Measurements from ENCODE around the gene NPL. TPM values are rescaled to one million over a fixed set of nuclear protein-coding genes. Genes with fewer than 3 reads are reported as not detected.
A peak's percentile ranks its signal among the peaks of the same experiment; 100 is the strongest.

NPL gene
- total RNA-seq, 3 donors from 2014 or later, result 8.2 to 20.6 (median 19.3) TPM

DNA sequence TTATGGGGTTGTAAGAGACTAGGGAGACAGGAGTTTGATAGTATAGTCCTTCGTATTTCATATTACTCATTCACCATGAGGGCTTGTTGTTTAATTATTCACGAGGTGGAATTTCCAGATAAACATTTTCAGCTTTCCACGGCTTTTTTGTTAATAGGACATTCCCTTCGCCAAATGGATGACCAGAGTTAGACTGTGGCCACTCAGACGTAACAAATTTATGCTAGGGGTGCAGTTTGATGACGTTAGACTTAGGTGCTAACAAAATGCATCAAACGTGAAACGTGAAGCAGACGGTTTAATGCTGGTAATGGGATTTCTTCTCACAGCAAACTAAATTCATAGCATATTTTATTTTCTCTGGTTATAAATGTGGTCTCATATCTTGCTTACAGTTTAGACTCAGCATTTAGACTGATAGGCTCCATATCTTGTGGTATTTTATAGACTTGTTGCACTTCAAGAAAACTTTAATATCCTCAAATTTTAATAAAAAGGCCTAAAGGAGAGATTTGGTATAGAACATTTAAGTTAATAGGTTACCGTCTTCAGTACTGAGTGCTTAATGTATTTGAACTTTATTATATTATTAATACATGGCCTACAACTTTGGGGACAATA is 51.9 kb downstream of the NPL start:
- Histone ChIP-seq H3K27ac (no peak overlapping the region), H3K9me3 (no peaks in the 10 kb centered on the region), H3K4me1 (no peaks in the 10 kb centered on the region), H3K27me3 (no peaks in the 10 kb centered on the region), H3K36me3 (no peaks in the 10 kb centered on the region), H3K4me3 (peak overlapping the region in 2 of 3 donors; percentile 79 to 86)
- no peak for DNase-seq (ENCODE audit: low spot score in 2 of 2)
- TF ChIP-seq POLR2AphosphoS5 (IDR thresholded peaks at IDR 0.05) (no peak), POLR2A (IDR thresholded peaks at IDR 0.05) (no peak)
- TF ChIP-seq, protein P1, sequence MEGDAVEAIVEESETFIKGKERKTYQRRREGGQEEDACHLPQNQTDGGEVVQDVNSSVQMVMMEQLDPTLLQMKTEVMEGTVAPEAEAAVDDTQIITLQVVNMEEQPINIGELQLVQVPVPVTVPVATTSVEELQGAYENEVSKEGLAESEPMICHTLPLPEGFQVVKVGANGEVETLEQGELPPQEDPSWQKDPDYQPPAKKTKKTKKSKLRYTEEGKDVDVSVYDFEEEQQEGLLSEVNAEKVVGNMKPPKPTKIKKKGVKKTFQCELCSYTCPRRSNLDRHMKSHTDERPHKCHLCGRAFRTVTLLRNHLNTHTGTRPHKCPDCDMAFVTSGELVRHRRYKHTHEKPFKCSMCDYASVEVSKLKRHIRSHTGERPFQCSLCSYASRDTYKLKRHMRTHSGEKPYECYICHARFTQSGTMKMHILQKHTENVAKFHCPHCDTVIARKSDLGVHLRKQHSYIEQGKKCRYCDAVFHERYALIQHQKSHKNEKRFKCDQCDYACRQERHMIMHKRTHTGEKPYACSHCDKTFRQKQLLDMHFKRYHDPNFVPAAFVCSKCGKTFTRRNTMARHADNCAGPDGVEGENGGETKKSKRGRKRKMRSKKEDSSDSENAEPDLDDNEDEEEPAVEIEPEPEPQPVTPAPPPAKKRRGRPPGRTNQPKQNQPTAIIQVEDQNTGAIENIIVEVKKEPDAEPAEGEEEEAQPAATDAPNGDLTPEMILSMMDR (IDR thresholded peaks at IDR 0.05), result no peak
- intact Hi-C loops (cut with DNase I; ENCODE audit: low total_unique reads), result no loop called here

DNA sequence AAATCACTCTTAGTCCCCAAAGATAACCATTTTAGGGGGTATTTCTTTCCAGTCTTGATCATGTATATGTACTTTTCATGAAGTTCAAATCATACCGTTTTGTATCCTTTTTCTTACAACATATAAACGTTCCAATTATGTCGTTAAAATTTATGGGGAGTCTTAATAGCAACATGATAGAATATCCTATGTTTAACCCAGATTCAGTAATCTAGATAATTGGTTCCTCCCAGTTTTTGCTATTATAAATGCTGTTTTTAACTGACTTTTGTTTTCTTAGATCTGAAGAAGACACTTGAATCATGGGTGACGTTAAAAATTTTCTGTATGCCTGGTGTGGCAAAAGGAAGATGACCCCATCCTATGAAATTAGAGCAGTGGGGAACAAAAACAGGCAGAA is 52.7 kb downstream of the NPL start:
- Histone ChIP-seq H3K4me3 (peak overlapping the region in 1 of 3 donors; percentile 86), H3K36me3 (no peaks in the 10 kb centered on the region), H3K9me3 (no peaks in the 10 kb centered on the region), H3K27ac (no peak overlapping the region), H3K4me1 (no peaks in the 10 kb centered on the region), H3K27me3 (no peaks in the 10 kb centered on the region)
- DNase-seq (ENCODE audit: low spot score in 2 of 2), result no peak
- TF ChIP-seq POLR2AphosphoS5 (IDR thresholded peaks at IDR 0.05) (no peak), POLR2A (IDR thresholded peaks at IDR 0.05) (no peak)
- intact Hi-C loops (cut with DNase I; ENCODE audit: low total_unique reads), result no loop called here

DNA sequence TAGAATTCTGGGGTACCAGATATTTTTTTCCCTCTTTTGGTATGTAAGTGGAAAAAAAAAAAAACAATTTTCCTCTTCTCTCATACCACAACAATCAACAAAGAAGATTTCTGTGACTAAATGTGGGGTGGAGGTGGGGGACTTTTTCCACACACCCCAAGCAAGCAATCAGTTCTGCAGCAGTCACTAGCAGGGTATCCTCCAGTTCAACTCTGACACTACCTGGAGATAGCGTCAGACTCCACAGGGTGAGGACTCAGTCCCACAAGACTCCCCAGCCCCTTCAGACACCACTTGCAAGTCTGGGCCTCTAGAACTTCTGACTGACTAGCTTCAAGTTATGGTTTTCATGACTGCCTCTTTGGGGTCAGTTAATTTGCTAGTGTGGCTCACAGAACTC is 55.8 kb downstream of the NPL start:
- no peak overlapping the region for H3K27ac ChIP-seq
- DNase-seq (ENCODE audit: low spot score in 2 of 2), result no peak
- H3K27me3 ChIP-seq, result no peaks in the 10 kb centered on the region
- H3K36me3 ChIP-seq, result no peaks in the 10 kb centered on the region
- no peaks in the 10 kb centered on the region for H3K4me1 ChIP-seq
- no peak for TF ChIP-seq POLR2A (IDR thresholded peaks at IDR 0.05)
- TF ChIP-seq, protein P1 (IDR thresholded peaks at IDR 0.05), result no peak
- H3K4me3 ChIP-seq, result no peak overlapping the region
- no peaks in the 10 kb centered on the region for H3K9me3 ChIP-seq
- intact Hi-C loops (cut with DNase I; ENCODE audit: low total_unique reads), result no loop called here

DNA sequence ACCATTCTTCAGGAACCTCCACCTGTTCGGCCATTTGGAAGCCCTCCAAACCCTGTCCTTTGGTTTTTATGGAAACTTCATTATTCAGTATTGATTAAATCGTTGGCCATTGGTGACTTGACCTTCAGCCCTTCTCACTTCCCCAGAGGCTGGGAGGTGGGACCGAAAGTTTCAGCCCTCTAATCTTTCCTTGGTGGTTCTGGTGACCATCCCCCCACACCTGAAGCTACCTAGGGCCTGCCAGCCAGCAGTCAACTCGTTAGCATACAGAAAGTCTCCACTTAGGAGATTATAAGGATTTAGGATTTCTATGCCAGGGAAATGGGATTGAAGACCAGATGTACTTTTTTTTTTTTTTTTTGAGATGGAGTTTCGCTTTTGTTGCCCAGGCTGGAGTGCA is 56.3 kb downstream of the NPL start:
- Histone ChIP-seq H3K27me3 (no peaks in the 10 kb centered on the region), H3K4me3 (no peak overlapping the region), H3K27ac (no peak overlapping the region), H3K9me3 (no peaks in the 10 kb centered on the region), H3K36me3 (no peaks in the 10 kb centered on the region), H3K4me1 (no peaks in the 10 kb centered on the region)
- TF ChIP-seq POLR2A (IDR thresholded peaks at IDR 0.05) (no peak), POLR2AphosphoS5 (IDR thresholded peaks at IDR 0.05) (no peak)
- TF ChIP-seq, protein P1 (IDR thresholded peaks at IDR 0.05), result no peak
- DNase-seq (ENCODE audit: low spot score in 2 of 2), result no peak
- intact Hi-C loops (cut with DNase I; ENCODE audit: low total_unique reads), result no loop called here

DNA sequence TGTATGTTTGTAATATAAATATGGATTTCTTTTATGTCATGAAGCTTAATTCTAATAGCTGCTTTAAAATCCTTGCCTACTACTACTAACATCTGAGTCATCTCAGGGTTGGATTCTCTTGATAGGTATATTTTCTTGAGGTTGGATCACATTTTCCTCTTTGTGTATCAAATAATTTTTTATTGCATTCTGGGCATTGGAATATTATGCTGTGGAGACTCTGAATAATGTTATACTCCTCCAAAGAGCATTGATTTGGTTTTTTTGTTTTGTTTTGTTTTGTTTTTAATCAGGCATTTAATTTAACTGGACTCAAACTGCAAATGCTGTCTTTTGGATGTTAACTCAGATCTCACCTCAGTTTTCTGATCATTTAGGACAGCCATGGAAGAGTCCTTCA is 57.5 kb downstream of the NPL start:
- H3K27me3 ChIP-seq, result no peaks in the 10 kb centered on the region
- no peaks in the 10 kb centered on the region for H3K36me3 ChIP-seq
- H3K9me3 ChIP-seq, result no peaks in the 10 kb centered on the region
- no peaks in the 10 kb centered on the region for H3K4me1 ChIP-seq
- DNase-seq (ENCODE audit: low spot score in 2 of 2), result no peak
- H3K27ac ChIP-seq, result no peak overlapping the region
- TF ChIP-seq, protein P1 (IDR thresholded peaks at IDR 0.05), result no peak
- no peak for TF ChIP-seq POLR2AphosphoS5 (IDR thresholded peaks at IDR 0.05)
- no peak for TF ChIP-seq POLR2A (IDR thresholded peaks at IDR 0.05)
- intact Hi-C loops (cut with DNase I; ENCODE audit: low total_unique reads), result no loop called here
- H3K4me3 ChIP-seq, result no peak overlapping the region

DNA sequence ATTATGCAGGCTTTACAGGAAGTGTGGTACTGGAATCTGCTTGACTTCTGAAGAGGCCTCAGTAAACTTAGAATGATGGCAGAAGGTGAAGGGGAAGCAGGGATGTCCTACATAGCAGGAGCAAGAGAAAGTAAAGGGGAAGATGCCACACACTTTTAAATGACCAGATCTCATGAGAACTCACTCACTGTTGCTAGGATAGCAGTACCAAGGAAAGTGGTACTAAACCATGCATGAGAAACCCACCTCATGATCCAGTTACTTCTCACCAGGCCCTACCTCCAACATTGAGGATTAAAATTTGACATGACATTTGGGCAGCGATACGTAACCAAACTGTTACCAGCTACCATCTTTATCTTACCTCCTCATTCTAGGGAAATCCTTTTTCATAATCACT is 59.2 kb downstream of the NPL start:
- Histone ChIP-seq H3K36me3 (no peaks in the 10 kb centered on the region), H3K27me3 (no peaks in the 10 kb centered on the region), H3K9me3 (no peaks in the 10 kb centered on the region), H3K27ac (no peak overlapping the region), H3K4me3 (no peak overlapping the region), H3K4me1 (no peaks in the 10 kb centered on the region)
- intact Hi-C loops (cut with DNase I; ENCODE audit: low total_unique reads), result no loop called here
- no peak for DNase-seq (ENCODE audit: low spot score in 2 of 2)
- TF ChIP-seq, protein P1 (IDR thresholded peaks at IDR 0.05), result no peak
- TF ChIP-seq POLR2A (IDR thresholded peaks at IDR 0.05), result no peak
